PC-3 (cell line): ENCODE data around the gene ROCK2.

ENCODE experiments used
- EZH2phosphoT487 ChIP-seq: fragments of 300-600 bp; sonication (generic); IDR thresholded peaks from 2 replicates; pipeline ENCODE4 v1.6.1; 2018; ENCODE audit warnings: mild to moderate bottlenecking, antibody characterized with exemption, low read length, borderline replicate concordance
- TF ChIP-seq, protein P1 (sequence below): fragments of 300-600 bp; sonication (generic); conservative IDR thresholded peaks from 2 replicates; pipeline ENCODE4 v1.5.1; 2017; ENCODE audit warnings: antibody characterized with exemption, low read depth, mild to moderate bottlenecking, low read length

DNA sequence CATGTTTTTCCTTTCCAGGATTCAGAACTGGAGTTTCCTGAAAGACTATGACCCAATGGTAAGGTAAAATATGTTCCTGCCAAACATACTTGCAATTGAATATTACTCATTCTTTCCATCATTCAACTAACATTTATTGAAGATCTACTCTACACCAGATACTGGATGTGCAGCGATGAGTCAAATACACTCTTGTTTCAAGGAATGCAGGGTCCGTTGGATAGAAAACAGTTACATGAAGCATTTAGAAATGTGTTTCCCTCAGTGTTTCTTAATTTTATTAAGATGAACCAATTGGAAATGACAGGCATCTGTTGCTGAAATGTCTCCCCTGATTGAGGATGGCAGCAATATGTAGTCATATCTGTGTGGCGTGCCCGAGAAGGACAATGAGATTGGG lies 203.9 kb downstream of the ROCK2 start:
- TF ChIP-seq, protein P1, sequence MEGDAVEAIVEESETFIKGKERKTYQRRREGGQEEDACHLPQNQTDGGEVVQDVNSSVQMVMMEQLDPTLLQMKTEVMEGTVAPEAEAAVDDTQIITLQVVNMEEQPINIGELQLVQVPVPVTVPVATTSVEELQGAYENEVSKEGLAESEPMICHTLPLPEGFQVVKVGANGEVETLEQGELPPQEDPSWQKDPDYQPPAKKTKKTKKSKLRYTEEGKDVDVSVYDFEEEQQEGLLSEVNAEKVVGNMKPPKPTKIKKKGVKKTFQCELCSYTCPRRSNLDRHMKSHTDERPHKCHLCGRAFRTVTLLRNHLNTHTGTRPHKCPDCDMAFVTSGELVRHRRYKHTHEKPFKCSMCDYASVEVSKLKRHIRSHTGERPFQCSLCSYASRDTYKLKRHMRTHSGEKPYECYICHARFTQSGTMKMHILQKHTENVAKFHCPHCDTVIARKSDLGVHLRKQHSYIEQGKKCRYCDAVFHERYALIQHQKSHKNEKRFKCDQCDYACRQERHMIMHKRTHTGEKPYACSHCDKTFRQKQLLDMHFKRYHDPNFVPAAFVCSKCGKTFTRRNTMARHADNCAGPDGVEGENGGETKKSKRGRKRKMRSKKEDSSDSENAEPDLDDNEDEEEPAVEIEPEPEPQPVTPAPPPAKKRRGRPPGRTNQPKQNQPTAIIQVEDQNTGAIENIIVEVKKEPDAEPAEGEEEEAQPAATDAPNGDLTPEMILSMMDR = no peak
- no peak for TF ChIP-seq EZH2phosphoT487
